Measurements from ENCODE around the gene PDE12.
"Not testable (repeated sequence)": the region's sequence is repeated elsewhere in the genome, so short reads cannot be mapped to it uniquely, and the experiment has no call there.

Gene PDE12

GRCh38 chr3:57596495-57597126 lies 40.5 kb downstream of the PDE12 start:
- intact Hi-C loops (cut with micrococcal nuclease) = loop anchor here (1.0 to 2.0 kb wide), 2 partner anchors 40 to 96 kb away; partner anchors contain the start of genes DENND6A and PDE12
- H3K4me3 Mint-ChIP-seq = peak overlapping the region; percentile 86
- H3K9me3 Mint-ChIP-seq = no peaks in the 10 kb centered on the region
- H3K4me1 Mint-ChIP-seq (ENCODE audit: low read depth) = peaks cover 38% of the 10 kb centered on the region
- peaks cover 49% of the 10 kb centered on the region for H3K36me3 Mint-ChIP-seq (ENCODE audit: low read depth)
- H3K27me3 Mint-ChIP-seq = no peaks in the 10 kb centered on the region
- H3K27ac Mint-ChIP-seq = peak overlapping the region; percentile 92

- Mint-ChIP-seq H3K4me1 (ENCODE audit: low read depth) (peaks cover 38% of the 10 kb centered on the region), H3K36me3 (ENCODE audit: low read depth) (peaks cover 44% of the 10 kb centered on the region), H3K27me3 (no peaks in the 10 kb centered on the region), H3K9me3 (no peaks in the 10 kb centered on the region), H3K27ac (peak within 1 kb of the TSS; percentile 92), H3K4me3 (peak within 1 kb of the TSS; percentile 86)
- intact Hi-C loops (cut with micrococcal nuclease) = loop anchor here (1.0 to 2.0 kb wide), 2 partner anchors 41 to 95 kb away; partner anchors contain the start of genes DENND6A and PDE12
Observed at GRCh38 chr3:57597127-57597923, 41.3 kb downstream of the PDE12 start, which contains the start of gene ARF4. TSS of gene ARF4 (minus strand) at chr3:57597344. CDS start at chr3:57597140, 204 bp downstream.

GRCh38 chr3:57598765-57599360 lies 42.8 kb downstream of the PDE12 start:
- Mint-ChIP-seq H3K27me3 (no peaks in the 10 kb centered on the region), H3K27ac (peak overlapping the region; percentile 92), H3K4me3 (peak overlapping the region; percentile 86), H3K36me3 (ENCODE audit: low read depth) (peaks cover 35% of the 10 kb centered on the region), H3K4me1 (ENCODE audit: low read depth) (peaks cover 26% of the 10 kb centered on the region), H3K9me3 (no peaks in the 10 kb centered on the region)
- intact Hi-C loops (cut with micrococcal nuclease) = no loop called here

DNA sequence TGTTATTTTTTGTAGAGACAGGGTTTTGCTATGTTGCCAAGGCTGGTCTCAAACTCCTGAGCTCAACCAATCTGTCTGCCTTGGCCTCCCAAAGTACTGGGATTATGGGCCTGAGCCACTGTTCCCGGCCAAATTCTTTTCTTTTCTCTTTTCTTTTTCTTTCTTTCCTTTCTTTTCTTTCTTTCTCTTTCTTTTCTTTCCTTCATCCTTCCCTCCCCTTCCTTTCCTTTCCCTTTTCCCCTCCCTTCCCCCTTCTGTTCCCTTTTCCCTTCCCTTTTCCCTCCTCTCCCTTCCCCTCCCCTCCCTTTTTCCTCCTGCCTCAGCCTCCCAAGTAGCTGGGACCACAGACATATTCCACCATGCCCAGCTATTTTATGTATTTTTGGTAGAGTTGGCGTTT lies 44.1 kb downstream of the PDE12 start:
- Mint-ChIP-seq H3K4me1 (ENCODE audit: low read depth) (peaks cover 16% of the 10 kb centered on the region), H3K9me3 (no peaks in the 10 kb centered on the region), H3K27ac (no peak overlapping the region), H3K27me3 (no peaks in the 10 kb centered on the region), H3K36me3 (ENCODE audit: low read depth) (peaks cover 32% of the 10 kb centered on the region), H3K4me3 (no peak overlapping the region)
- intact Hi-C loops (cut with micrococcal nuclease) = no loop called here

- H3K27me3 Mint-ChIP-seq = no peaks in the 10 kb centered on the region
- peaks cover 19% of the 10 kb centered on the region for H3K9me3 Mint-ChIP-seq
- intact Hi-C loops (cut with micrococcal nuclease) = no loop called here
- peaks cover 8% of the 10 kb centered on the region for H3K4me1 Mint-ChIP-seq (ENCODE audit: low read depth)
- no peak overlapping the region for H3K4me3 Mint-ChIP-seq
- peaks cover 56% of the 10 kb centered on the region for H3K36me3 Mint-ChIP-seq (ENCODE audit: low read depth)
- no peak overlapping the region for H3K27ac Mint-ChIP-seq
Observed at GRCh38 chr3:57604971-57605370, 48.9 kb downstream of the PDE12 start.

GRCh38 chr3:57605683-57606082 lies 49.6 kb downstream of the PDE12 start:
- Mint-ChIP-seq H3K27me3 (no peaks in the 10 kb centered on the region), H3K4me1 (ENCODE audit: low read depth) (peaks cover 8% of the 10 kb centered on the region), H3K4me3 (no peak overlapping the region), H3K27ac (no peak overlapping the region), H3K36me3 (ENCODE audit: low read depth) (peaks cover 63% of the 10 kb centered on the region), H3K9me3 (peaks cover 19% of the 10 kb centered on the region)
- intact Hi-C loops (cut with micrococcal nuclease) = no loop called here

DNA sequence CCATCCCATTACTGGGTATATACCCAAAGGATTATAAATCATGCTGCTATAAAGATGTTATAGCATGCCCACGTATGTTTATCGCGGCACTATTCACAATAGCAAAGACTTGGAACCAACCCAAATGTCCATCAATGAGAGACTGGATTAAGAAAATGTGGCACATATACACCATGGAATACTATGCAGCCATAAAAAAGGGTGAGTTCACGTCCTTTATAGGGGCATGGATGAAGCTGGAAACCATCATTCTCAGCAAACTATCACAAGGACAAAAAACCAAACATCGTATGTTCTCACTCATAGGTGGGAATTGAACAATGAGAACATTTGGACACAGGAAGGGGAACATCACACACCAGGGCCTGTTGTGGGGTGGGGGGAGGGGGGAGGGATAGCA lies 55.8 kb downstream of the PDE12 start:
- H3K4me1 Mint-ChIP-seq (ENCODE audit: low read depth) = peaks cover 15% of the 10 kb centered on the region
- intact Hi-C loops (cut with micrococcal nuclease) = not testable (repeated sequence)

DNA sequence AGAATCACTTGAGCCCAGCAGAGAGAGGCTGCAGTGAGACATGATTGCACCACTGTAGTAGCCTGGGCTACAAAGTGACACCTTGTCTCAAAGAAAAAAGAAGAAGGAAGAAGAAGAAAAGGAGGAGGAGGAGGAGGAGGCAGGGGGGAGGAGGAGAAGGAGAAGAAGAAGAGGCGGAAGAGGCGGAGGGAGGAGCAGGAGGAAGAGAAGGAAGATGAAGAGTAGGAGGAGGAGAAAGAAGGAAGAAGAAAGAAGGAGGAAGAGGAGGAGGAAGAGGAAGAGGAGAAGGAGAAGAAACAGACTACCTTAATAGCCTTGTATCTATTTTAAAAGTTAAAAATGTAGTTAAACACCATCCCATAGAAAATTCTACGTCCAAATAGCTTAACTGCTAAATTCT lies 60.2 kb downstream of the PDE12 start:
- Mint-ChIP-seq H3K27me3 (no peaks in the 10 kb centered on the region), H3K9me3 (no peaks in the 10 kb centered on the region), H3K4me1 (ENCODE audit: low read depth) (peaks cover 7% of the 10 kb centered on the region), H3K4me3 (no peak overlapping the region), H3K27ac (no peak overlapping the region), H3K36me3 (ENCODE audit: low read depth) (peaks cover 29% of the 10 kb centered on the region)
- intact Hi-C loops (cut with micrococcal nuclease) = no loop called here

More for the DNA sequence above, 55.8 kb downstream of the PDE12 start:
- not testable (repeated sequence) for H3K4me3 Mint-ChIP-seq, H3K27ac Mint-ChIP-seq, H3K27me3 Mint-ChIP-seq
- Mint-ChIP-seq H3K36me3 (ENCODE audit: low read depth) (peaks cover 45% of the 10 kb centered on the region), H3K9me3 (peaks cover 19% of the 10 kb centered on the region)

All from dendritic cell treated with granulocyte-macrophage colony-stimulating factor and Interleukin-4, amounts not matched to agents 40 ng/mL and 50 ng/mL, for 4 days (primary cell).